ENCODE data around the gene MRPS18B. TPM values are rescaled to one million over a fixed set of nuclear protein-coding genes. Genes with fewer than 3 reads are reported as not detected.

Gene MRPS18B
- polyA plus RNA-seq, 3 donors, result 18.8 to 52.4 (median 45.2) TPM

- Histone ChIP-seq H3K4me2 (replicated peaks; ENCODE audit: extremely low read depth, low read length, poor library complexity, severe bottlenecking) (peak overlapping the region; percentile 92), H3K27me3 (ENCODE audit: control insufficient read depth in 2 of 2, insufficient read depth in 2 of 2, low read length in 2 of 2) (no peaks in the 10 kb centered on the region), H3K4me1 (ENCODE audit: control insufficient read depth in 1 of 2, insufficient read depth in 2 of 2, low read length in 2 of 2) (peaks cover 23 to 33% of the 10 kb centered on the region in 2 donors), H3K36me3 (replicated peaks in 1 of 2; ENCODE audit: control insufficient read depth in 1 of 2, insufficient read depth in 2 of 2, low read length in 2 of 2) (peaks cover 7 to 30% of the 10 kb centered on the region in 2 donors), H4K20me1 (ENCODE audit: insufficient read depth, low read length) (peaks cover 56% of the 10 kb centered on the region), H2AFZ (ENCODE audit: insufficient read depth, low read depth, low read length, poor library complexity, severe bottlenecking) (no peak overlapping the region), H3K4me3 (replicated peaks in 1 of 3; ENCODE audit: low read depth in 2 of 3, low read length in 3 of 3) (peak overlapping the region in 2 of 3 experiments; percentile 76 to 87), H3K27ac (ENCODE audit: low read depth in 1 of 2, low read length in 2 of 2) (peak overlapping the region in 1 of 2 donors; percentile 97), H3K9ac (ENCODE audit: insufficient read depth, low read length, poor library complexity, severe bottlenecking) (peak overlapping the region; percentile 83), H3K79me2 (ENCODE audit: insufficient read depth, low read length) (peaks cover 58% of the 10 kb centered on the region), H3K9me3 (replicated peaks in 1 of 2; ENCODE audit: control insufficient read depth in 1 of 2, insufficient read depth in 1 of 2, low read length in 2 of 2) (no peaks in the 10 kb centered on the region)
- intact Hi-C loops (cut with micrococcal nuclease), result no loop called here
- TF ChIP-seq CTCF (IDR thresholded peaks at IDR 0.05), result no peak
- H3K27me3 Mint-ChIP-seq (ENCODE audit: low read depth in 3 of 3), result peaks cover 1 to 5% (median 2%) of the 10 kb centered on the region in 3 donors
- DNase-seq, result no peak
- H3K9me3 Mint-ChIP-seq, result no peaks in the 10 kb centered on the region
- peak overlapping the region; percentile 98 to 100 (median 99) for H3K27ac Mint-ChIP-seq
- peaks cover 40% of the 10 kb centered on the region for H3K4me1 Mint-ChIP-seq
- H3K4me3 Mint-ChIP-seq, result peak overlapping the region; percentile 96 to 99
- peaks cover 19 to 31% of the 10 kb centered on the region in 2 donors for H3K36me3 Mint-ChIP-seq
Measured at GRCh38 chr6:30572148-30572547, 45.5 kb upstream of the MRPS18B start.

DNA sequence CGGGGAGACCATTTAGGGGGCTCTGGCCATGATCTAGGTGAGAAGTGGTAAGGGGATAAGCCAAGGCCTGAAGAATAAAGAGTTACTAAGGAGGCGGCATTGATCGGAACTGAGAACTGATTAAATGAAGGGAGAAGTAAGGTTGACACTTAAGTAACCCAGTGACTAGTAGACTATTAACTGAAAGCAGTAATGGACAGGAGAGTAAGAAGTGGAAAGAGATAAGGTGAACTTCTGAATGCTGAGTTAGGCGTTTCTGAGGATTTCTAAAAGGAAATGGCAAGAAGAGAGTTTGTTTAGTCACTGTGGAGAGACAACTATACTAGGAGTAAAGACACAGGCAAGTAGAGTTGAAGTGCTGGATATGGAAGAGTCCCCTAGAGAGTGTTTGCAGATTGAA lies 44.5 kb upstream of the MRPS18B start:
- Histone ChIP-seq H3K27ac (ENCODE audit: low read depth in 1 of 2, low read length in 2 of 2) (peak overlapping the region in 1 of 2 donors; percentile 2), H3K4me1 (ENCODE audit: control insufficient read depth in 1 of 2, insufficient read depth in 2 of 2, low read length in 2 of 2) (peaks cover 23 to 33% of the 10 kb centered on the region in 2 donors), H3K4me3 (replicated peaks in 1 of 3; ENCODE audit: low read depth in 2 of 3, low read length in 3 of 3) (no peak overlapping the region)

More for the DNA sequence above, 44.5 kb upstream of the MRPS18B start:
- WGBS (ENCODE audit: insufficient coverage), result 57% methylated on average over 4 of the region's 4 CpGs
- no peak for TF ChIP-seq CTCF (IDR thresholded peaks at IDR 0.05)
- Histone ChIP-seq H3K9ac (ENCODE audit: insufficient read depth, low read length, poor library complexity, severe bottlenecking) (no peak overlapping the region), H3K9me3 (replicated peaks in 1 of 2; ENCODE audit: control insufficient read depth in 1 of 2, insufficient read depth in 1 of 2, low read length in 2 of 2) (no peaks in the 10 kb centered on the region), H3K4me2 (replicated peaks; ENCODE audit: extremely low read depth, low read length, poor library complexity, severe bottlenecking) (no peak overlapping the region), H3K27me3 (ENCODE audit: control insufficient read depth in 2 of 2, insufficient read depth in 2 of 2, low read length in 2 of 2) (no peaks in the 10 kb centered on the region), H2AFZ (ENCODE audit: insufficient read depth, low read depth, low read length, poor library complexity, severe bottlenecking) (no peak overlapping the region), H3K79me2 (ENCODE audit: insufficient read depth, low read length) (peaks cover 60% of the 10 kb centered on the region), H3K36me3 (replicated peaks in 1 of 2; ENCODE audit: control insufficient read depth in 1 of 2, insufficient read depth in 2 of 2, low read length in 2 of 2) (peaks cover 17 to 40% of the 10 kb centered on the region in 2 donors), H4K20me1 (ENCODE audit: insufficient read depth, low read length) (peaks cover 61% of the 10 kb centered on the region)
- no peak for DNase-seq
- H3K4me3 Mint-ChIP-seq, result no peak overlapping the region
- H3K4me1 Mint-ChIP-seq, result peaks cover 40% of the 10 kb centered on the region
- H3K27ac Mint-ChIP-seq, result peak overlapping the region in 2 of 7 donors; percentile 42 to 48
- intact Hi-C loops (cut with micrococcal nuclease), result no loop called here
- no peaks in the 10 kb centered on the region for H3K9me3 Mint-ChIP-seq
- peaks cover 1 to 5% (median 2%) of the 10 kb centered on the region in 3 donors for H3K27me3 Mint-ChIP-seq (ENCODE audit: low read depth in 3 of 3)
- H3K36me3 Mint-ChIP-seq, result peaks cover 28 to 40% of the 10 kb centered on the region in 2 donors
